GM10248 (cell line): ENCODE data around the gene KCTD10.
"Not testable (repeated sequence)": the region's sequence is repeated elsewhere in the genome, so short reads cannot be mapped to it uniquely, and the experiment has no call there.

Experiments
- CTCF ChIA-PET: fragments of 300-600 bp; sonication (Branson Sonifier 250); formaldehyde crosslinking; extraction: SDS; loops from one replicate; lab custom pipeline; 2021; ENCODE audit warnings: antibody characterized with exemption; lab: Yijun Ruan, JAX
- POLR2A ChIA-PET: fragments of 350-650 bp; sonication (Branson Sonifier 250); formaldehyde crosslinking; extraction: SDS; loops from one replicate; lab custom pipeline; 2020; ENCODE audit warnings: antibody characterized with exemption; lab: Yijun Ruan, JAX
- DNase-seq: peaks from one replicate; pipeline ENCODE4 v3.0.0; 2012; ENCODE audit errors: extremely low spot score
- TF ChIP-seq, protein P1 (sequence below): IDR thresholded peaks from 2 replicates; pipeline ENCODE4 v1.5.1; 2012; ENCODE audit warnings: mild to moderate bottlenecking, low read depth; ENCODE audit errors: extremely low read depth, missing control alignments, control extremely low read depth

KCTD10 gene

DNA sequence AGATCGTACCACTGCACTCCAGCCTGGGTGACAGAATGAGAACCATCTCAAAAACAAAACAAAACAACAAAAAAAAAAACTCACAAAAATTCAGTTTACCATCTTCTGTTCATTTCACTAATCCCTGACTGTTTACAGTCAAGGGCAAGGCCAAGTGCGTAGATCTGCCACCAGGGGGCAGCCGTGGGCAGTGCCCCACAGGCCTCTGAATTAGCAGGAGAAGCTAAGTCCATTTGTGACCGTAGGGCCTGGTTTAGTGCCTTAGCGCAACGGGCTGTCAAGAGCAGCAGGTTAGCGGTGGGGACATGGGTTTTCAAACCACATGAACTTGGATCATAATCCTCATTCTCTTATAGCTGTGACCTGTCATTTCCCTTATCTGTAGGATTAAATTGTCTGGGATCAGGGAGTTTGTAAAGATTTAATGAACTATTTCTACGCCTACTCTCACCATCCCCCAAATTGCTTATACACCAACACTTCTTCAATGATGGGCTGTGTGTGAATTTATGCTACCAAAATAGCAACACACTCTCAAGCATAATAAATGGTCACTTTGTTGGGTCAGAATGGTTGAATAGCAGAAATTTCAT is 49.0 kb downstream of the KCTD10 start:
- TF ChIP-seq, protein P1, sequence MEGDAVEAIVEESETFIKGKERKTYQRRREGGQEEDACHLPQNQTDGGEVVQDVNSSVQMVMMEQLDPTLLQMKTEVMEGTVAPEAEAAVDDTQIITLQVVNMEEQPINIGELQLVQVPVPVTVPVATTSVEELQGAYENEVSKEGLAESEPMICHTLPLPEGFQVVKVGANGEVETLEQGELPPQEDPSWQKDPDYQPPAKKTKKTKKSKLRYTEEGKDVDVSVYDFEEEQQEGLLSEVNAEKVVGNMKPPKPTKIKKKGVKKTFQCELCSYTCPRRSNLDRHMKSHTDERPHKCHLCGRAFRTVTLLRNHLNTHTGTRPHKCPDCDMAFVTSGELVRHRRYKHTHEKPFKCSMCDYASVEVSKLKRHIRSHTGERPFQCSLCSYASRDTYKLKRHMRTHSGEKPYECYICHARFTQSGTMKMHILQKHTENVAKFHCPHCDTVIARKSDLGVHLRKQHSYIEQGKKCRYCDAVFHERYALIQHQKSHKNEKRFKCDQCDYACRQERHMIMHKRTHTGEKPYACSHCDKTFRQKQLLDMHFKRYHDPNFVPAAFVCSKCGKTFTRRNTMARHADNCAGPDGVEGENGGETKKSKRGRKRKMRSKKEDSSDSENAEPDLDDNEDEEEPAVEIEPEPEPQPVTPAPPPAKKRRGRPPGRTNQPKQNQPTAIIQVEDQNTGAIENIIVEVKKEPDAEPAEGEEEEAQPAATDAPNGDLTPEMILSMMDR = peak; percentile 99
- CTCF ChIA-PET = interaction anchor here (0.6 to 3.5 kb wide), 35 partner anchors 8 to 448 kb away, joined by 3 to 20 read pairs (median 4); no protein-coding TSS in a partner anchor
- POLR2A ChIA-PET = no interaction called here
- peak; percentile 85 for DNase-seq

DNA sequence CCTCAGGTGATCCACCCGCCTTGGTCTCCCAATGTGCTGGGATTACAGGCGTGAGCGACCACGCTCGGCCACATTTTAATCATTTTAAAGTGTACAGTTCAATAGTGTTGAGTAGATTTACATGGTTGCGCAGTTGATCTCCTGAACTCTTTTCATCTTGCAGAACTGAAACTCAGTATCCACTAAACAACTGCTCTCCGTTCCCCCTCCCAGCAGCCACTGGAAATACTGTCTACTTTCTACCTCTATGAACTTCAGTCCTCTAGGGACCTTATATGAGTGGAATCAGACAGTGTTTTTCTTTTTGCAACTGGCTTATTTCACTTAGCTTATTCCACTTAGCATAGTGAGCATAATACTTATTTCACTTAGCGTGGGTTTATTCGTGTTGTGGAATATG is 53.7 kb downstream of the KCTD10 start:
- TF ChIP-seq, protein P1 = no peak
- no peak for DNase-seq
- CTCF ChIA-PET = interaction anchor here (1.4 to 1.6 kb wide), 2 partner anchors 10 to 45 kb away, joined by 3 to 7 read pairs; no protein-coding TSS in a partner anchor
- POLR2A ChIA-PET = no interaction called here

DNA sequence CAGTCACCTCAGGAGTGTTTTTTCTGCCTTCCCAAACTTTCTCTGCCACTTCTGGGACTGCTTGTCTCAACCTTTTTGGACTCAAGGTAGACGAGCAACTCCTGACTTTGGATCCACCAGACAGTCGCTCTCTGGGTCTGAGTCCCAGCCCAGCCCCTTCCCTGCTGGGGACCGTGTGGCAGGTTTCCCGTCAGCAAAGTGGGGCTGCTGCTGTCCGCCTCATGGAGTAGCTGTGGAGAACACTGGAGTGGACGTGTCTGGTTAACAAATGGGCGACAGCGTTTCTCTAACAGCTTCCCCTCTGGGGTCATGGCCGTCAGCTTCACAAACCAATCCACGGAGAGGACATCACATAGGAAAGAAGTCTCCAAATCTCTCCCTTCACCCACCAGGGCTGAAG is 54.8 kb downstream of the KCTD10 start:
- POLR2A ChIA-PET = no interaction called here
- CTCF ChIA-PET = interaction anchor here (0.9 to 1.6 kb wide), 4 partner anchors 11 to 44 kb away, joined by 3 to 7 read pairs (median 3); no protein-coding TSS in a partner anchor
- TF ChIP-seq, protein P1 = no peak
- DNase-seq = no peak

DNA sequence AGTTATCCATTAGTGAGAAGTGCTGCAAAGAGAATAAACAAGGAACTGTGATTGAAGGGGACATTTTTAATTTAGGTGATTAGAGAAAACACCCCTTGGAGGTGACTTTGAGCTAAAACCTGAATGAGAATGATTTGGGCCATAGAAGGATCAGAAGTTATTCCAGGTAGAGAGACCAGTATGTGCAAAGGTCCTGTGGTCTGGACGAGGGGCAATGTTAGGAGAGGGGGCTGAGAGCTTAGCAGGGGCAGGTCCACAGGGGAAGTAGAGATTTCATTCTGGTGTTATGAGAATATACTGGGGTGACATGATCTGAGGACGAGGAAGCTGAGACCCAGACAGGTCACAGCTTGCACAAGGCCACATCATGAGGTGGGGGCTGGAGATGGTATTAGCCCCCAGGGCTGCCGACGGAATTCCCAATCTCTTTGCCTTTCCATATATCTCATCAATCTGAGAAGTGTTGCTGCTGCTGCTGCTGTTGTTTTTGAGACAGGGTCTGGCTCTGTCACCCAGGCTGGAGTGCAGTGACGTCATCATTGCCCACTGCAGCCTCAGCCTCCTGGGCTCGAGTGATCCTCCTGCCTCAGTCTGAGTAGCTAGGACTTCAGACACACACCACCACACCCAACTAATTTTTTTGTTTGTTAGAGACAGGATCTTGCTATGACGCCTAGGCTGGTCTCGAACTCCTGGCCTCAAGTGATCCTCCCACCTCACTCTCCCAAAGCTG is 55.6 kb downstream of the KCTD10 start:
- TF ChIP-seq, protein P1 = no peak
- DNase-seq = no peak
- ChIA-PET CTCF (interaction anchor here (0.7 to 1.6 kb wide), 4 partner anchors 9 to 20 kb away, joined by 3 to 4 read pairs (median 3); no protein-coding TSS in a partner anchor), POLR2A (no interaction called here)

DNA sequence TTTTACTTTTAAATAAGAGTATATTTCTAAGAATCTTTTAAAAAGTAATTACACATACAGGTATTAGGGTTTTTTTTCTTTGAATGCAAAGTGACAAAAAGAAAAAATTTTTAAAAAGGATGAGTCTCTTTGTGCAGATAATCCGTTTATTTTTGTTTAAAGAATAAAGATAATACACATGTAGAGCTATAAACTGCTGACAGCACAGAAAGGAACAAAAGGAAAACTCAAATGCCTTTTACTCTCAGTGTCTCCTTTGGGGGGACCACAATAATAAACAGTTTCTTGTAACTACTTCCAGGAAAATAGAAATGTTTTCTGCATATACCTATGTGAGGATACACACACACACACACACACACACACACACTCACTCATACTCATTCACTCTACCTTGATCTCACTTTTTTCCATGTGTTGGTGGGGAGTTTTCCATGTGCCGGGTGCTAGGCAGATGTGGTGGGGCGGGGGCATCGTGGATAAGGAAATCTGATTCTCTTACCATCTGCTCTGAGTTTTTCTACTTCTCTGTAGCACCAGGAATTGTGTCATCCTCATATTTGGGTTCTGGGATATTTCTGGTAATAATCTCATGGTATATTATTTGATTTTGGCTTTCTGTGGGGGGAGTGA is 58.1 kb downstream of the KCTD10 start:
- ChIA-PET CTCF (interaction anchor here (1.3 to 1.8 kb wide), 4 partner anchors 9 to 426 kb away, joined by 3 to 6 read pairs (median 4); no protein-coding TSS in a partner anchor), POLR2A (no interaction called here)
- TF ChIP-seq, protein P1 = no peak
- DNase-seq = no peak

DNA sequence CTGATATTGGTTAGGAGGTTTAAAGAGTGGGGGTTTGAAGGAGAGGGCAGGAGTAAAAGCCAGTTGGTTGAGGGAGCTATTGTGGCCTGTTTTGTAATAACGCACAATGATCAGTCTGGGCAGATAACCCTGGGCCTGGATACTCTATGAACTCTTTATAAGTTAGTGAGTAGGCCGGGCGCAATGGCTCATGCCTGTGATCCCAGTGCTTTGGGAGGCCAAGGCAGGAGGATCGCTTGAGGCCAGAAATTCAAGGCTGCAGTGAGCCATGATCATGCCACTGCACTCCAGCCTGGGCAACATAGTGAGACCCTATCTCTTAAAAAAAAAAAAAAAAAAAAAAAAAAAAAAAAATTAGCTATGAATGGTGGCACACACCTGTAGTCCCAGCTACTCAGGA is 71.0 kb downstream of the KCTD10 start:
- CTCF ChIA-PET = interaction anchor here (1.5 kb wide), 1 partner anchor 22 kb away, joined by 6 read pairs; no protein-coding TSS in a partner anchor
- DNase-seq, POLR2A ChIA-PET: not testable (repeated sequence)

DNA sequence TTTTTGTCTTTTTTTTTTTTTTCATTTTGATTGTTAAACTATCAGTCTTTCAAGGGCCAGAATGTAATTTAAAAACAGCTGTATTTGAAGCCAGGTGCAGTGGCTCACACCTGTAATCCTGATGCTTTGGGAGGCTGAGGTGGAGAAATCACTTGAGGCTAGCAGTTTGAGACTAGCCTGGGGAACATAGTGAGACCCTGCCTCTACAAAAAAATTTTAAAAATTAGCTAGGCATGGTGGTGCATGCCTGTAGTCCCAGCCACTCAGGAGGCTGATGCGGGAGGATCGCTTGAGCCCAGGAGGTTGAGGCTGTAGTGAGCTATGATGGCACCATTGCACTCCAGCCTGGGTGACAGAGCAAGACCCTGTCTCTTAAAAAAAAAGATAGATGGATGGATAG is 72.3 kb downstream of the KCTD10 start:
- DNase-seq, POLR2A ChIA-PET: not testable (repeated sequence)
- CTCF ChIA-PET = interaction anchor here (0.6 to 1.9 kb wide), 2 partner anchors 12 to 23 kb away, joined by 3 to 6 read pairs; no protein-coding TSS in a partner anchor
